HG03097 (cell line): ENCODE measurements around the gene LTBP1.

Source experiments
- ATAC-seq: cut with Tn5 transposase; IDR thresholded peaks from one replicate; pipeline ENCODE4 v1.9.1; 2021; ENCODE audit not compliant: unreplicated experiment, low FRiP score

LTBP1 gene

DNA sequence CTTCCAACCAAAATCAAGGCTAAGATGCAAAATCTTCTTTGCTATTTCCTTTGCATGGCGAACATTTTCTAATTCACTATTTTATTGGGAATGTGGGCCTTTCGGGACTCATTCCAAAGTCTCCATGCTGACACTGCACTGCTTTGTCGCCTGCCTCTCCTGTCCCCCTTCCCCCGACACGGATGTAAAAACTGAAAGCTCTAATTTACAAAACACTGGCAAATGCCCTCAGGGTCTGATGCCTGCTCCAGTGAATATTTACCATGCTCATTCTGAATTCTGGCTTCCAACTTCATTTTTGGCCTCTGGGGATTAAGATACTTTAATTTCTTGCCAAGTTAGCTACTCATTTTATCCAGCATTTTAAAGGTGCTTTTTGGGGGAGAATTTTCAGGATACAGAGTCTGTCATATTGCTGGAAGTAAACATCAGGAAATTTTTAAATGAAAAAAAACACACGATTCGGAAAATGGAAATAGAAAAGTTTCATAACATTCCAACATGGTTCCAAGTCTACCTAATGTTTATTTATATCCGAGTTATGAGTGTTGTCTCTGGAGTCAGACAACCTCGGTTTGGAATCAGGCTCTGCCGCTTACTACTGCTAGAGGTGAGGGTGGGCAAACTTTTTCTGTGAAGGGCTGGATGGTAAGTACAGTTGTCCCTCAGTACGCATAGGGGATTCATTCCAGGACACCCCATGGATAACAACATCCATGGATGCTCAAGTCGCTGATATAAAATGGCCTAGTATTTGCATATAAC, 14.6 kb upstream of the LTBP1 start:
- no peak for ATAC-seq

DNA sequence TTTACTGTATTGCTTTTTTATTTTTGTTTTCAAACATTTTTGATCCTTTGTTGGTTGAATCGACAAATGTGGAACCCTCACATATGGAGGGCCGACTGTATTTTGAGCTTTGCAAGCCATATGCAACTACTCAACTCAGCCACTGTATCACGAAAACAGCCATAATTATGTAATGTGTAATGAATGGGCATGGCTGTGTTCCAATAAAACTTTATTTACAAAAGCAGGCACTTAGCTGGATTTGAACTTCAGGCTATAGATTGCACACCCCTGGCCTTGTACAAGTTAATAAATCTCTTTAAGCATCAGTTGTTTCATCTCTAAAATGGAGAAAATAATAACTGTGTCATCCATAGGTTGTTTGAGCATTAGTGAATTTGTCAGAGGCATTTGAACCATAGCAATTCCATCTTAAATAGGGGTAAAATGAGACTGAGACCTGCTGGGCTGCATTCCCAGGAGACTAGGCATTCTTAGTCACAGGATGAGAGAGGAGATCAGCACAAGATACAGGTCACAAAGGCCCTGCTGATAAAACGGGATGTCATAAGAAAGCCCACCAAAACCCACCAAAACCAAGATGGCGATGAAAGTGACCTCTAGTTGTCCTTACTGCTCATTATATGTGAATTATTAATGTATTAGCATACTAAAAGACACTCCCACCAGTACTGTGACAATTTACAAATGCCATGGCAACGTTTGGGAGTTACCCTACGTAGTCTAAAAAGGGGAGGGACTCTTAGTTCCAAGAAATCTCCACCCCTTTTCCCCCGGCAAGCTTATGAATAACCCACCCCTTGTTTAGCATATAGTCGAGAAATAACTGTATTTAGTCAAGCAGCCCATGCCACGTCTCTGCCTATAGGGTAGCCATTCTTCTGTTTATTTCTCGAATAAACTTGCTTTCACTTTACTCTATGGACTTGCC, 13.7 kb upstream of the LTBP1 start:
- no peak for ATAC-seq

DNA sequence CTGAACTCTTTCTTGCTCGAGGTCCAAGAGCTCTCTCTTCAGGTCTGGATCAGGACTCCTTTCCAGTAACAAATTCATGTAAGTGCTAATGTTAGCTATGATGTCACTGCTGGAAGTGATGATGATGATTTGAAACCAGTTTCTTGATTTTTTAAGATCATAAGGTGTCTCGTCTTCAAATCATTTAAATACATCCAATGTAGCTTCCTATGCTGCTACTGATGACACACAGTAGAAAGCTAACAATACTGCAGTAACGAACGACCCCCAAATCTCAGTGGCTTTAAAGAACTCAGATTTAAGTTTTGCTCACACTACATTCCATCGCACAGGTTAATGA, 13.0 kb upstream of the LTBP1 start:
- ATAC-seq = no peak

DNA sequence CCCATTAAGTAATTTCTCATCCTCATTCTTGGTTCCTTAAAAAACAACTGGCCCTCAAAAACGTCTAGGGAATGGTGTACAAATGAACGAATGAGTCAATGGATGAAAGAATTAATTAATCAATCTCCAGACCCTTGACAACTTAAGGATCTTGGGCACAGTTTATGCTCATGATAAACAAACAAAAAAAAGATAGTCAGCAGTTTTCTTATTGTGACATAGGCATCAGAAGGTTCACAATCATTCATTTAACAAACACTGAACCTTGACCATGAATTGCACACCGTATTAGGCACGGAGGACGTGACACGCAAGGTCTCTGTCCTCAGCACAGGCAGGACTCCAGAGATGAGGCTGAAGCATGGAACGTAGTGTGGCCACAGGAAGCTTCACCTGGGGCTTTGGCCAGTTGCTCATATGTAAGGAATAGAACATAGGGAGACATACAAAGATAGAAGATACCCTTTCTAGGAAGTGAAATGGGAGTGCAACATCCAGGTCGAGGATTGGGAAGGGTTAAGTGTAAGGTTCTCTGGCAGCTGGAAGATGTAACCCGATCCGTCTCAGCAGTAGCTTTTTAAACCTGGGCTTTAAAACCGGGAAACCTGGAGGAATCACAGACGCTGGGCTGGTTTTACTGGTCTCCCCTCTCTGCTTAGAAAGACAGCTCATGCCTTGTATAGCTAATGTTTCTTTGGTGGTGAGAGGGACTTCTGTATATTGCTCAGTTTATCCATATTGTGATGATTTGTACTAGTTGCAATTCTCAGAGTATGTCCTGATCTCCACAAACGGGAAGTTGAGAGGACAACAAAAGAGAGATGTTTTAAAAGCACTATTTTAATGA, 8.9 kb upstream of the LTBP1 start:
- no peak for ATAC-seq

DNA sequence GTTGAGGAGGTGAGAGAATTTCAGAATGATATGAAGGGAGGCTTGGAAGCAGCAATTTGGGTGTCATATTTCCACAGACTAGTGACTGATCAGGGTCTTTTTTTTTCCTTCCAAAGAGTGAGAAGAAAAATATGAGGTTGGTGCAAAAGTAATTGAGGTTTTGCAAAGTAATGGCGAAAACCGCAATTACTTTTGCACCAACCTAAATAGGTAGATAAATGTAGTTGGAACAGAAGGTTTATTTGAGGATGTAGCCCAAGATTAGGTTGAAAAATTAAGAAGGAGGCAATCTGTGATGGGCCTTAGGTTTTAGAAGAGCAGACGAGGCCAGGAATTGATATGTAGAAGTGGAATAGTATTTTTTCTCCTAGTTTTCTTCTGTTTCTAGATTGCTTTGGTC, 7.8 kb upstream of the LTBP1 start:
- ATAC-seq = no peak

DNA sequence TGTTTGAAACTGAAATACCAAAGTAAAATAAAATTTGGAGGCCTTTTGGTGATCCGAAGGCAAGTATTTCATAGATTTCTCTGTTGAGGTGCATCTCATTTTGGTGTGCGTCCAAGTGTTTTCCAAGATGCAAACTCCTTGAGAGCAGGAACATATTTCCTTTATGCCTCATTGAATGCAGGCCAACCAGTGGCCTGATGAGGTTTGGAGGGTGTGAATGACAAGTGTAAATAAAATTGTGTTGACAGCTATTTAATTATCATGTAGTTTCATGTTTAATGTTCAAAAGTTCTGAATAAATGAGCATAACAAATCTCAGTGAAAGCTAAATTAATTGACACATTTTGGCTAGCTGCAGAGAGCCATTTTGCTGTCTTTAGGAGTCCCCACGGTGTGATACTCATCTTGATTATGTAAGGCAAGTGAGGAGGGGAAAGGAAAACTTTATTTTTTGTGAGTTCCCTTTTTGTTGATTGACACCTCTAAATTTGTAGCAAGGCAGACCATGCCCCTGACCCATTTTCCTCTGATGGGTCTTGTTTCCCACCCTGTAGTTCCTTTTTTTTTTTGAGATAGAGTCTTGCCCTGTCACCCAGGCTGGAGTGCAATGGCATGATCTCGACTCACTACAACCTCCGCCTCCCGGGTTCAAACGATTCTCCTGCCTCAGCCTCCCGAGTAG, 6.3 kb upstream of the LTBP1 start:
- no peak for ATAC-seq

DNA sequence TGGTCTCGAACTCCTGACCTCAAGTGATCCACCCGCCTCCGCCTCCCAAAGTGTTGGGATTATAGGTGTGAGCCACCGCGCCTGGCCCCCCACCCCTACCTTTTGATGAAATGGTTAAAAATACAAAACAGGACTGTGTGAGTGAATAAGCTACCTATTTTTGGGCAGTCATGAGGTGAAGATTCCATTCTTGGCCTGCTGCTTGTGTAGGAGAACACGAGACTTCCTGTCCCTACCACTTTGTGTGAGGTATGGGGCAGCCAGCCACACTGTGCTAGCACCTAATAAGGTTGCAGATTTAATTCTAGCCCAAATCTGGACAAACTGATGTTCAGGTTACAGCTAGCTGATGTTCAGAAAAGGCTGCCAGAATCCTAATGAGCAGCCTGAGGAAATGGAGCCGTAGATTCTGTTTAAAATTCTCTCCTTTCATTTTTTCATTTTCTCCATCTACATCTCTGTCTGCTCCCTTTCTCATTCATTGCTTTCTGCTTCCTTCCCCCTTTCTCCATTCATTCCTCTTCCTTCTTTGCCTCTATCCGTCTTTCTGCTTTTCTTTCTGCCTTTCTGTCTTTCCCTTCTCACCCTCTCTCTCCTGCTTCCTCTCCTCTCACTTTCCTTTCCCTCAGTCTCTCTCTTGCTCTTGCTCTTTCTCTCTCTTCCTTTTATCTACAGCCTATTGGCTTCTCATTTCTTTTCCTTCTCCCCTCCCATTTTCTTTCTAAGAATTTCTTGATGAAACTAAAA, 4.6 kb upstream of the LTBP1 start:
- ATAC-seq = no peak

DNA sequence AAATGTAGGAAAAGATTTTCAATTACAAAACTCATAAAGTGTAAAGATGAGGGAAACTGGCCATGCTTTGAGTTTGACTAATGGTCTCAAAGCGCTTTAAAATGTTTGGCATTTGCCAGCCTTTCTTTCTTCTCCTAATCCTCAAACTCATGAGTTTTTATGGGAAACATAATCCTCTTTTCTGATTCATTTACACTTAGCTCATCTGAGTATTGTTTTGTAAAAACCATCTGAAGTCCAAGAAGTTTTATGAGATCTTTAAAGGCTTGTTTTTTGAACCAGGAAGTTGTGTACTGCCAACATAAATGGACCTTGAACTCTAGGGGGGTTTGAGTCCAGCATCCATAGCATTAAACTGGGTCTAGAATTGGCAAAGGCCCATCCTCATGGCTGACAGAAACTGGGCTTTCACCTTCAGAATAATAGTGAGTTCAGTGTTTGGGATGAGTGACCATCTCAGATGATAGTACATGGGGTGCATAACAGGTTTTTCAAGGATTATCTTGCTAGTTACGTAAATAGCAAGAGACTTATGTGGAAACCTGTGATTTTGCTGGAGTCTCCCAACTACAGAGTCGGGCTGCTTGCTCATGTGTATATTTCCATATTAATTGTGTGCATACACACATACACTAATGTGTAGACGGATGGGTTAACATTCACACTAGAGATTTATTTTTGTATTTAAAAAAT, 3.8 kb upstream of the LTBP1 start:
- ATAC-seq = no peak

DNA sequence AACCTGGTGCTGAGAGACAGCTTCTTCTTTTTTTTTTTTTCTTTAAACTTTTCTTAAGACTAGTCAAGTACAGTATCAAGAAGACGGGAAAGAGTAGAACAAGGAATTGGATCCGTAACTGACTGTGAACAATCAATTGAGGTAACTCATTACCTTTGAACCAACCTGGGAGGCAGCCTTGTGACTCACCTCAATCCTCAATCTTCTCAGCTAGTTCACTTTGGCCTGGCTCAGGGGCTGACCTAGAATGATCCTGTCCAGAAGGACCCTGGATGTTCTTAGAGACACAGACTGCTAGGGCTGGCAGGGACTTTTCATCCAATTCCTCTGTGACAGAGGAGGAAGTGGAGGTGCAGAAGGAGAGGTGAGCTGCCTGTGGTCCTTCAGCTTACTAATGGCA, 1.5 kb upstream of the LTBP1 start:
- ATAC-seq = no peak

DNA sequence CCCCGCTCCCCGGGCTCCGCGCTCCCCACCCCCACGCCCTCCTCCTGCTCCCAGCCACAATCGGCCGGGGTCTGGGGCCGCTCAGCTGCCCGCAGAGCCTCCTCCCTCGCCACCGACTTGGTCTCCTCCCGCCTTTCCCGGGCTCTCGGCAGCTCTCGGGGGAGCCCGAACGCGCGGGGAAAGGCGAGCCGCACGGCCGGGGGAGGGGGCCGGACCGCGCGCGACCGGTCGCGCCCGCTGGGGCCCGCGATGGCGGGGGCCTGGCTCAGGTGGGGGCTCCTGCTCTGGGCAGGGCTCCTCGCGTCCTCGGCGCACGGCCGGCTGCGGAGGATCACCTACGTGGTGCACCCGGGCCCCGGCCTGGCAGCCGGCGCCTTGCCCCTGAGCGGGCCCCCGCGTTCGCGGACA, 327 bp downstream of the LTBP1 start:
- ATAC-seq = no peak

DNA sequence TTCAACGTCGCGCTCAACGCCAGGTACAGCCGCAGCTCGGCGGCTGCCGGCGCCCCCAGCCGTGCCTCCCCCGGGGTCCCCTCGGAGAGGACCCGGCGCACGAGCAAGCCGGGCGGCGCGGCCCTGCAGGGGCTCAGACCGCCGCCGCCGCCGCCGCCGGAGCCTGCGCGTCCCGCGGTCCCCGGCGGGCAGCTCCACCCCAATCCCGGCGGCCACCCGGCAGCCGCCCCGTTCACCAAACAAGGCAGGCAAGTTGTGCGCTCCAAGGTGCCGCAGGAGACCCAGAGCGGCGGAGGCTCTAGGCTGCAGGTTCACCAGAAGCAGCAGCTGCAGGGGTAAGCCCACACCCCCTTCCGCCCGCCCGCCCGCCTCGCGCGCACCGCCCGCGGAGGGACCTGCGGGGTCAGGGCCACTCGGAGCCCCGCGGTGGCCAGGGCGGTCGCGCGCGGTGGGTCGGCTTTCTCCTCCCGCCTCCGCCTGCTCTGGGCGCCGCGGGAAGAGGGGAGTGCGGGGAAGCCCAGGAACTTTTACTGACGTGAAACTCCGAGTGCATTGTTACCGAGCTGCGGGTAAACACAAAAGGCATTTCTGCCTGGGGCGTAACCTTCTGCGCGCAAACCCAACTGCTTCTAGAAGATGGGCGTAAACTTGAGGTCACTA, 861 bp downstream of the LTBP1 start:
- ATAC-seq = no peak

DNA sequence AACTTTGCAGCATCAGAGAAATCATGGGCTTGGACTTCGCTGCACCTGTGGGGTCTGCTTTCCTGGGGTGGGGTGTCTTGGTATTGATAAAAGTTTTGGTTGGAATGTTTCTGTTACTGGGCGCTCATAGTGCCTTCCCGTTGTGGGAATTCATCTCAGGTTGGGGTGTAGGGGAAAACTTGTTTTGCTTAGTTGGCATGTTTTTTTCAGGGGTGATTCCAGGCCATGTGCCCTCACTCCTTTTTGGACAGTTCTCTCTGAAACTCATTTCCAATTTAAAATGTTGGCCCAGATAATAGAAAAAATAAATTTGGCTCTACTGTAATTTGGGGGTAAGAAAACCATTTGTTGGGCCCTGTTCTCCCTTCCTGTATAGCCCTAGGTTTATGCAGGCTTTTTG, 1.5 kb downstream of the LTBP1 start:
- no peak for ATAC-seq

DNA sequence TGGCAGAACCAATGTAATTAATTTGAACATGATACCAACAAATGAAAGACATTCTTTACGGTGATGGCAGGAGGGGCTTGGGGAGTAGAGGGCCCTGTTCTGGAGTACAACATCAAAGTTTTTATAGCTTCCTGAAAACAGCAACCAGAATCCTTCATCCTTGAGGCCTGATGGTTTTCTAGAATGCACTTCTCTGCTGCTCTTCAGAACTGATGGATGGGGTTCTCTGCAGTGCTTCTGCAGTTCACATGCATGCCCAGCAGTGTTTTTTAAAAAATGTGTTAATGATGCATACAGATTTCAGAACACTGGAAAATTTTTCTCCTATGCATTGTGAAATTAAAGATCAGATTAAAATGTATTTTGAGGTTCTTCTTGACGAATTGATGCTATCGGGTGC, 2.5 kb downstream of the LTBP1 start:
- ATAC-seq = no peak

DNA sequence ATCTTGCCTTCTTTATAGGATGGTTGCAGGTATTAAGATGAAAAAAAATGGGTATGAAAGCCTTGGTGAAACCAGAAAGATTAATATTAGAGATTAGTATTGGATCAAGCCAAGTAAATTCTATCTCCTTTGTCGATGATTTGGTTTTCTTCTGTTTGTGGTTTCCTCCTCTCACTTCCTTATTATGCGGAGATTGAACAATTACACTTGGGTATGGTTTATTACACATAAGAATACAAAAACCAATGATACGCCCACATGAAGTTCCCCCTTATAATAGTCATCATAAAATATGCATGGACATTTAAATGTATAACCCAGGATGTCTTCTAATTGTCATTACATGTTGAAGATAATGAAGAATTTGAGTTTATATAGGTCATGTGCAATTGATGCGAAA, 4.9 kb downstream of the LTBP1 start:
- no peak for ATAC-seq

DNA sequence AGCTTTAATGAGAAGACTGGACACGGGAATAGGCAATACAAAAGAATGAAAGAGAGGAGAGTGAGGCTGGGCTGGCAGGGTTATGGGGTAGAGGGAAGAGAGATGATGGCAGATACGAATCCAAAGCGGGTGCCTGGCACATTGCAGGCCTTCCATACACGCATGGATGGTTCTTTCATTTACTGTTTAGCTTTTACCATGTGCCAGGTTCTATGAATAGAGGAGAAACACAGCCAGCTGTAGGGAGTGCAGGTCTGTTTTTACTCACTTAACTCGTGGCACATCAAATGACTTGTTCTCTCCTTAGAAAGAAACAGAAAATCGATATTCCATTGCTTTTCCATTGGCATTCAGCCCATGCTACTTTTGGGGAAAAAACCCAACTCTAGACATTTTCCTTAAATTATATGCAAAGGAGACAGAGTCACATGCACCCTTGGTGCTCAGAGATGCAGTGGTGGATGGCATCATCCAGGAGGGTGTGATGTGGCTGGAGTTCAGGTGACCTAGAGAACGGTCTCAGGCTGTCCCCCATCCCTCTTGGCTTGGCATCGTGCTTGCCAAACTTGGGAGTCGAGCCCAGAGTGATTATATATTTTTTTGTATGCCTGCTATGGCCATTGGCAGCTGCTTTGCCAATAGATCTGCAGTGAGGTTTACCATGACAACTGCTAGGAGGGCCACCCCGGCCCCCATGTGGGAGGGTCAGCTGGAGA, 6.2 kb downstream of the LTBP1 start:
- no peak for ATAC-seq

DNA sequence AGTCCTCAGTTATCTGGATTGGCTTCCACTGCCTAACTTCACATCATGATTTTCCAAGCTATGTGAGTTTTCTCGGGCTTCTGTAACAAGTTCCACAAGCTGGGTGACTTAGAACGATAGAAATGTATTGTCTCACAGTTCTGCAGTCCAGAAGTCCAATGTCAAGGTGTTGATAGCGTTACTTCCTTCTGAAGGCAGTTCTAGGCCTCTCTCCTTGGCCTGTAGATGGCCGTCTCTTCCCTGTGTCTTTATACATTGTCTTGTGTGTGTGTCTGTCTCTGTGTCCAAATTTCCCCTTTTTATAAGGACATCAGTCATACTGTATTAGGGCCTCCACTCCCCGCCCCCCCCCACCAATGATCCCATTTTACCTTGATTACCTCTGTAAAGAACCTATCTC, 7.5 kb downstream of the LTBP1 start:
- no peak for ATAC-seq

DNA sequence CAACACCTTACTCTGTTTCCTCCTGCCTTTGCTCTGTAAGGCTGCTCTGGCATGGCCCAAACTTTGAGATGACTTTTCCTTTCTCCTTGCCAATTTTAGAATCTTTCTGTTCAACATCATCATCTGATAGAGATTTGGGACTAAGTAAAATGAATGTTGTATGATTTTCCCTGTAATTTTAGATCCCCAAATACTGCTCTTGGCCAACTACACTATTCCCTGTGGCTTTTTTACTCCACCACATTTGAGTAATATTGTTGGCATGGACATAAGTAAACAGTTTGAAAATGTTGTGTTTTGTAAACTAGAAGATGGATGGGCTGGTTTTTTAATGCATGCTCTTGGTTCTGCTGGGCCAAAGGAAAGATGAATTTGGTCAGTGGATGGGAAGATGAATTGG, 12.1 kb downstream of the LTBP1 start:
- no peak for ATAC-seq

DNA sequence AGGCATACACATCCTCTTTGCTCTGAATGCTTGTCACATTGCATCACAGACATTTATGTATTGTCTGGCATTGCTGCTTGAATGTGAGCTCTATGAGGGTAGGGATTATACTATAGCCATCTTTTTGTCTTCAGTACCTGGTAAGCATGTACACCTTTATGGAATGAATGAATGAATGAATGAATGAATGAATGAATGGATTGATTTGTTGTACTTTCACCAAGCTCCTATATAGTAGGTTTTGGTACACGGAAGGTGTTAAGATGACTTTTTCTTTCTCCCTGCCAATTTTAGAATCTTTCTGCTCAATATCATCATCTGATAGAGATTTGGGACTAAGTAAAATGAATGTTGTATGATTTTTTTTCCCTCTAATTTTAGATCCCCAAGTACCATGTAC, 13.5 kb downstream of the LTBP1 start:
- ATAC-seq = no peak
